Lower leg skin (tissue), 4 donors: ENCODE results near the gene GPC4. TPM values are rescaled to one million over a fixed set of nuclear protein-coding genes. Genes with fewer than 3 reads are reported as not detected.

Experiments
- DNase-seq, 2 donors: peaks; one replicate each; pipeline ENCODE4 v3.0.0-alpha.2; 2019; ENCODE audit warnings: low spot score in 2 of 2
- H3K4me3 ChIP-seq: fragments of 200-600 bp; sonication (generic); 2 replicates; pipeline ENCODE4 v1.5.1; 2017; ENCODE audit warnings: mild to moderate bottlenecking, low read depth; ENCODE audit not compliant: poor library complexity, severe bottlenecking
- CTCF ChIP-seq, 3 donors: fragments of 450-650 bp; IDR thresholded peaks; one replicate each; pipeline ENCODE4 v1.5.1; 2016; ENCODE audit warnings: antibody characterized with exemption in 3 of 3, mild to moderate bottlenecking in 3 of 3, moderate library complexity in 2 of 3
- POLR2A ChIP-seq, 2 donors: fragments of 450-650 bp; IDR thresholded peaks; one replicate each; pipeline ENCODE4 v1.6.1; 2016 to 2017; ENCODE audit warnings: antibody characterized with exemption in 2 of 2, mild to moderate bottlenecking in 1 of 2, moderate library complexity in 1 of 2
- WGBS, 2 donors: methylation state at CpG; one replicate each; pipeline ENCODE4 v1.1.5; 2018; 5-methylcytosine and 5-hydroxymethylcytosine counted together
- intact Hi-C: fragments of 100-400 bp; cut with DNase I; formaldehyde crosslinking; loops from one replicate; pipeline ENCODE4 v1.15.0; 2023; ENCODE audit warnings: low total_unique reads
- total RNA-seq, 4 donors: library from RNA; depleted of rRNA; stranded (reverse); fragments of >200 nt; gene quantifications; one replicate each; pipeline ENCODE4 v1.1.0, GENCODE V29; 2016

Gene GPC4
- total RNA-seq, 4 donors from 2014 or later: 2.7 to 7.2 (median 3.7) TPM

DNA sequence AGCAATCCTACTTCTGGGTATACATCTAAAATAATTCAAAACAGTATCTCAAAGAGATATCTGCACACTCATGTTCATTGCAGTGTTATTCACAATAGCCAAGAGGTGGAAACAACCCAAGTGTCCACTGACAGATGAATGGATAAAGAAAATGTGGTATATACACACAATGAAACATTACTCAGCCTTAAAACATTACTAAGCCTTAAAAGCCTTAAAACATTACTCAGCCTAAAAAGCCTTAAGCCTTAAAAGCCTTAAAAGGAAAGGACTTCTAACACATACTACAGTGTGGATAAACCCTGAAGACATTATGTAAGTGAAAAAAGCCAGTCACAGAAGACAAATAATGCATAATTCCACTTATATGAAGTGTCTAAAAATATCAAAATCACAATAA, 156.8 kb downstream of the GPC4 start:
- intact Hi-C loops: no loop called here
- H3K4me3 ChIP-seq: no peak overlapping the region
- DNase-seq: no peak
- TF ChIP-seq CTCF (IDR thresholded peaks at IDR 0.05): no peak
- no peak for TF ChIP-seq POLR2A (IDR thresholded peaks at IDR 0.05)

- no peak overlapping the region for H3K4me3 ChIP-seq
- TF ChIP-seq CTCF (IDR thresholded peaks at IDR 0.05): no peak
- WGBS, 2 donors: 60 to 86% methylated on average over 3 of the region's 3 CpGs
- DNase-seq: no peak
- intact Hi-C loops: no loop called here
Measured at GRCh38 chrX:133254666-133255065, 160.6 kb downstream of the GPC4 start.

DNA sequence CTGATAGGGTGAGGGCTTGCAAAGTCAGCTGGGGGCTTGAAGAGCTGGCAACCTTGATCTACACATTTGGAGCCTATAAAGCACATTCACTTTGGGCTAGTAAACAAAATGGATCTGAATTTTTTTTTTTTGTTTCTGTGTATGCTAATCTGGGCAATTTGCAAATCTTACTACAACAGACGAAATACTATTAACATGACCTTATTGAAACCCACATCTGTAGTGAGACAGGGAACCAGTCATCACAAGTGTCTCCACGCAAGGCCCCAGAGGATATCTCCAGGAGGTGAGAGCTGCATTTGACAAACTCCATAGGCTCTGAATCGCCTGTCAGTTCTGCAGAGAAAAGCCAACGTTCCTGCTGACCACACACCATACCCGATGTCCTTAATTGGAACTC, 164.1 kb downstream of the GPC4 start:
- H3K4me3 ChIP-seq: no peak overlapping the region
- DNase-seq: no peak
- WGBS, 2 donors: 83 to 85% methylated on average over 5 of the region's 5 CpGs
- intact Hi-C loops: no loop called here
- TF ChIP-seq POLR2A (IDR thresholded peaks at IDR 0.05) (no peak), CTCF (IDR thresholded peaks at IDR 0.05) (no peak)

DNA sequence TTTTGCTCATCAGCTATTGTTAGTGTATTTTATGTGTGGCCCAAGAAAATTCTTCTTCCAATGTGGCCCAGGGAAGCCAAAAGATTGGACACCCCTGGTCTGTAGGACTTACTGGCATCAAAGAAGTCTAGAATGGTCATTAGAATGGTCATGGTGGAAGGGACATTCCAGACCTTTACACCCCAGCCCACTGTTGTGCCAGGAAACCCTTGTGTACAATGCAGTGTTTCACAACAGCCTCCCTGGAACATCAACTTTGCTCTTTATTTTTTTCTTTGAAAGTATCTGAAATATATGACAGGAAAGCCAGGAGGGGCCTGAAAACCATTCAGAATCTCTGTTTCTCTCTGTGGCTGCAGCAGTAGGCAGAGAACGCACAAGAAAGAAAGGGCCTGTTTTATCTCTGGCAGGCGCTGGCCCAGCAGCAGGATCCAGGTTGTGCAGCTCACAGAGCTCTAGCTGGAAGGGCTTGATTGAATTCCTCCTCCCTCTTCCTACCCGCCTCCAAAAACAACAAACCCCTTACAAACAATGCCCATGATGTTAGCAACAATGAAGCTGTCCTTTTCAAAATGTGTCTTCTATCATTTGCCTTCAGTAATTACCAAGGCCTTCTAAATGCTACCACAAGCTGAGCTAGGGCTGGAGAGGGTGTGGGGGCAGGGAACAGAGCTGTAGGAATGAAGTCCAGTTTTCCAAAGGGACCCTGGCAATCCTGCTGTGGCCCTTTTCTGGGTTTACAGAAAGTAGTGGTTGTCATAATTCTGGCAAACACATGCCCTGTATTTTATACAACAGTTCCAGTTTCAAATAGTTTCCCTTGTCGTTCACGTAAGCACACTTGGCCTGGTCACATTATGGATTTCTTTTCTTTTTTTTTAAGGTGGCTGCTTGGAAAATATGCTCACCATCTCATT, 164.8 kb downstream of the GPC4 start:
- WGBS, 2 donors: 69 to 76% methylated on average over 5 of the region's 5 CpGs
- no peak overlapping the region for H3K4me3 ChIP-seq
- intact Hi-C loops: no loop called here
- DNase-seq: no peak
- TF ChIP-seq CTCF (IDR thresholded peaks at IDR 0.05): no peak

Other genes starting within 250 kb of the GPC4 start
- not detected for gene TFDP3, start 197.1 kb downstream of the GPC4 start, total RNA-seq